CD4-positive, alpha-beta T cell treated with Interleukin-15 for 1 hour (primary cell): ENCODE measurements around the gene ZFX.

Source experiments
- DNase-seq: peaks from one replicate; pipeline ENCODE4 v3.0.0-alpha.2; 2020

The ZFX gene

GRCh38 chrX:24242649-24243175 is 93.2 kb downstream of the ZFX start:
- DNase-seq, result peak; percentile 18

DNA sequence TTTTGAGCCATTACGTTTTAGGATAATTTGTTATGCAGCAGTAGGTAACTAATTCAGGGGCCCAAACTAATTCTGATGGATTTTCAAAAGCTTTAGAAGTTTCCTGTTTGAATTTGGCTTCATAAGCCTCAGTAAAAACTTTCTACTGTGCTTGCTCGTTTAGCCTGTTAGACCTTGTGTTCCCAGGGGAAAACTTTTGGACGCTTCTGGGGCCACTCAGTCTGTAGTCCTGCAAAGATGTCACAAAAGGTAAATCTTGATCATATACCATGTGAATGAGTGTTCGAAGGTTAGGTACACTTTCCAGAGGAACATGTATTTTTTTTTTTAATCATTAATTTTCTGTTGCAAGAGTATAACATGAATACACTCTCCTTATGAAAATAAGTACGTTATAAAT is 93.7 kb downstream of the ZFX start:
- DNase-seq, result no peak

DNA sequence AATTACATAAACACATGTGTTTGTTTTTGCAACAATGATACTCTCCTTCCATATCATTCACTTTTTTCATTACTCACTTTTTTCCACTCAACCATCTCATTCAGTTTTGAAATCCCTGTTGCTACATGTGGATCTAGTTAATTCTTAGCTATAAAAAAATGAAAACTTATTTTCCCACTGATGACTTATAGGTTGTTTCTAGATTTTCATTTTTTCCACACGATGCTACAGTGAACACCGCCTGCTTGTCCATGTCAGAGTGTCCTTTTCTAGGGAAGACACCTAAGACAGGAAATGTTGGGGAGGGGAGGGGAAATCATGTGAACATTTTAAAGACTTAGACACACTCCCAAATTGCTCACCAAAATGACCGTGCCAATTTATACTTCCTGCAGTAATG is 94.2 kb downstream of the ZFX start:
- no peak for DNase-seq

- no peak for DNase-seq
Measured at GRCh38 chrX:24245202-24245601, 95.7 kb downstream of the ZFX start.

DNA sequence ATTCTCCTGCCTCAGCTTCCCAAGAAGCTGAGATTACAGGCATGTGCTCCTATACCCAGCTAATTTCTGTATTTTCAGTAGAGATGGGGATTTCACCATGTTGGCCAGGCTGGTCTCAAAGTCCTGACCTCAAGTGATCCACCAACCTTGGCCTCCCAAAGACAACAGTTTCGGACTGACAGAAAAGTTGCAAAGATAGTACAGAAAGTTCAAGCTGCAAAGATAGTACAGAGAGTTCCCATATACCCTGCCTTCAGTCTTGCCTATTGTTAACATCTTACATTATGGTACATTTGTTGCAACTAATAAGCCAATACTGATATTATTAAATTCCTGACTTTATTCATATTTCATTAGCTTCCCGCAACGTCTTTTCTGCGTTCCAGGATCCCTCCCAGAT is 98.5 kb downstream of the ZFX start:
- no peak for DNase-seq

GRCh38 chrX:24253030-24253429 is 103.5 kb downstream of the ZFX start:
- DNase-seq, result no peak

GRCh38 chrX:24253469-24253868 is 103.9 kb downstream of the ZFX start:
- DNase-seq, result no peak

GRCh38 chrX:24257011-24257410 is 107.5 kb downstream of the ZFX start:
- no peak for DNase-seq

DNA sequence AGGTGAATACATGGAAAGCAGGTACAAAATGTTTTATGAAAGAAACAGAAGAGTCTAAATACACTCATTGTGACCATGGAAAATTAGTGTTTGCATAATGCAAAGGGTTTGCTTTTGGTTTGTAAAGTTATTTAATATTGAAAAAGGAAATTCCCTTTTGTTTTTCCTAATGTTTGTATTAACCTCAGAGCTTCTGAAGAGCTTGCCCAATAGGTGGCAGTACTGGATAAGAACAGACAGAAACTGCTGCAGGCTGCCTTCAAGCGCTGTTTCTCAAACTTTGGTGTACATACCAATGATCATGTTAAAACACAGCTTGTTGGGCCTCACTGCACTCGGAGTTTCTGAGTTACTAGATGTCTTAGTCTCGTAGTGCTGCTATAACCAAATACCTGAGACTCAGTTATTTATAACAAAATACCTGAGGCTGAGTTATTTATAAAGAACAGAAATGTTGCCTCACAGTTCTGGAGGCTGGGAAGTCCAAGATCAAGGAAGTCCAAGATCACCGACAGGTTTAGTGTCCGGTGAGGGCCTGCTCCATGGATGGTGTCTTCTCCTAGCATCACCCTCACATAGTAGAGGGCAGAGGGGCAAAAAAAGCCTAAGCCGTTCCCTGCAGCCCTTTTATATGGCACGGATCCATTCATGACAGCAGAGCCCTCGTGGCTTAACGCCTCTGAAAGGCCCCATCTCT is 110.2 kb downstream of the ZFX start:
- DNase-seq, result no peak

GRCh38 chrX:24260842-24261550 is 111.5 kb downstream of the ZFX start:
- DNase-seq, result no peak

DNA sequence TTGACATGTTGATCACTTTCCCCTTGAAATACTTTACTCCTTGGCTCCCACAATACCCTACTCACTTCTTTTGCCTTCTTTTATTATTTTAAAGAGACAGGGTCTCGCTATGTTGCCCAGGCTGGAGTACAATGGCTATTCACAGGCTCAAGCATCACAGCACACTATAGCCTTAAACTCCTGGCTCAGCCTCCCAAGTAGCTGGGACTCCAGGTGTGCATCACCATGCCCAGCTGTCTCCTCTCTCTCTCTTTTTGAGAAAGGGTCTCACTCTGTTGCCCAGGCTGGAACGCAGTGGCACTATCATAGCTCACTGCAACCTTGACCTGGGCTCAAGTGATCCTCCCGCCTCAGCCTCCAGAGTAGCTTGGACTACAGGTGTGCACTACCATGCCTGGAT is 112.8 kb downstream of the ZFX start:
- no peak for DNase-seq

GRCh38 chrX:24264383-24264782 is 114.9 kb downstream of the ZFX start:
- DNase-seq, result no peak
